ELF-1 (cell line): ENCODE measurements around the gene TRIM9.

ENCODE experiments used
- DNase-seq: peaks from one replicate; pipeline ENCODE4 v3.0.0-alpha.2; 2016; ENCODE audit warnings: low read depth, low spot score

Gene TRIM9

DNA sequence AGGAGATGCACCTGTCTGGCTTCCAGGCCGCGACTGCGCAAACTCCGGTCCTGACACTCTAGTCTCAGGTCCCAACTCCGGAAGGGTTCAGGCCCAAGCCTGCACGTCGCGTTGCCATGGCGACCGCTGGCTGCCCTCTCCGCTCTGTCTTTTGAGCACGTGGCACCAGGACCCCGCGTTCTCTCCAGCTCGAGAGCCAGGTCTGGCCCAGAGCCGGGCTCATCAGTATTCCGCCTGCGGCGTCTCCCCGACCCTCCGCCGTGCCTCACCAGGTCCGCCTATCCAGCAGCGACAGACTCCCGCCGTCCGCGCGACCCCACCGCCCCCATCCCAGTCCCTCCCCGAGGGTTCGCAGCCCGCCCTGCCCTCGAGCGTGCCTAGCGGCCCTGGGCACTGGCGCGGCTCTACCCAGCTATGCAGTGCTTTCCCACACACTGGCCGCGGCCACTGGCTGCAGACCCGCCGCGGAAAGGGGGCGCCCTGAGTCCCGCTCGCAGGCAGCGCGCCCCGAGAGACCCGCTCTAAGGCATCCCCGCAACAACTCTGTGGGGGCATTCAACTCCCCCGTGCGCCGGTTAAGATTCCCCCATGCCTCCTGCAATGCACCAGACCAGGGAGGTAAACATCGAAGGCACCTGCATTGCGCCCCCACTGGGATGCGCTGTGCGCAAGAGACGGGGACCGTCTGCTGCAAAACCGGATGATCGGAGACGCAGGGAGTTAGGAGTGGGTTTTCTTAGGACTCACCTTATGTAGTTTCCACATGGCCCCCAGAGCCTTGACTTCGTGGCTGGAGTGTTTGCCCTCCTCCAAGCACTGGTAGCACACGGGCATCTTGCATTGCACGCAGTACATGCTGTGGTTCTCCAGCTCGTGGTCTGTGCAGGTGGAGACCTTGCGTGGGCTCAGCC lies 1.3 kb downstream of the TRIM9 start:
- DNase-seq = peak; percentile 60

DNA sequence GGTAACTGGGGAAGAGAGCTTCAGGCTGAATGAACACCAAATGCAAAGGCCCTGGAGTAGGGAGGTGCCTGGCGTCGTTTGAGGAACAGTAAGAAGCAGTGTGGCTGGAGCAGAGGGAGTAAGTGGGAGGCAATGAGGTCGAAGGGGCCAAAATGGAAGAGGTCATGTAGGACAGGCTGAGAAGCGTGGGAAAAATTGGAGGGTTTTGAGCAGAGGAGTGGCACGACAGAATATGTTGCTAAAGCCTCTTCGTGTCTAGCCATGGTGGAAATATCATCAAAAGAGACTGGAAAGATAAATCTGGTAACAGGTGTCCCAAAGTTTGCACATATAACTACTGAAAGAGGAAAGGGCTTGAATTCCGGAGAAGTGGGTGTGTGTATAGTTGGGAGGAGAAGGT lies 1.9 kb downstream of the TRIM9 start:
- DNase-seq = no peak

DNA sequence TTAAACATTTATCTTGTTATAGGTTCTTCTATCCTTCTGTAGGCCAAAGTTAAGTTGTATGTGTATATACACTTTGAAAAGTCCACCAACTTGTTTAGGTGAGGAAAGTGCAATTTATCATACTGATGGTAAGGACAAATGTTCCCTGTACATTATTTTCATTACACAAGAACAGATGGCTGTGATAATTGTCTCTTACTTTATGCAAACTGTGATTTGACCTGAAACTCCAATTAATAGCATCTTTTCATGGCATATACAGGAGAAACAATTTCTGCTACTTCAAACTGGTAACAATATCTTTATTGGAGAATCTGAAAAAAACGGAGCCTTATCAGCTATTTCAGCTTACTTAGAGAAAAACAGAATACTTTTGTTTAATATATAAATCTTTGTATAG lies 5.6 kb downstream of the TRIM9 start:
- no peak for DNase-seq

DNA sequence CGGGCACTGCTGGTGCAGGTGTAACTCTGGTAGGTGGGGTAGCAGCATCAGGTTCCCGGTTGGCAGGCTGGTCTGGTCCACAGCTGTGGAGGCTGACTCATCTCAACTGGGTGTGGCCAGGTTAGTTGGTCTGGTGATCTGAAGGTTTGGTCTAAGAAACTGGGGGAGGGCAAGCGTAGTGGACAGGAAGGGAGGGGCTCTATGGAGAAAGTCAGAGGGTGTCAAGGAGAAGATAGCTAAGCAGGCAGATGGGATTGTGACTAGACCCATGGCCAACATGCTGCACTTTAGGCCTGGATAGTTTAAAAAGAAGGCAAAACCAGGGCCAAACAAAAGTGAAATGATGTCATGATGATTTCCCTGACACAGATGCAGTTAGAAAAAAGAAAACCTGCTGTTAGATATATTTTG lies 7.9 kb downstream of the TRIM9 start:
- no peak for DNase-seq

DNA sequence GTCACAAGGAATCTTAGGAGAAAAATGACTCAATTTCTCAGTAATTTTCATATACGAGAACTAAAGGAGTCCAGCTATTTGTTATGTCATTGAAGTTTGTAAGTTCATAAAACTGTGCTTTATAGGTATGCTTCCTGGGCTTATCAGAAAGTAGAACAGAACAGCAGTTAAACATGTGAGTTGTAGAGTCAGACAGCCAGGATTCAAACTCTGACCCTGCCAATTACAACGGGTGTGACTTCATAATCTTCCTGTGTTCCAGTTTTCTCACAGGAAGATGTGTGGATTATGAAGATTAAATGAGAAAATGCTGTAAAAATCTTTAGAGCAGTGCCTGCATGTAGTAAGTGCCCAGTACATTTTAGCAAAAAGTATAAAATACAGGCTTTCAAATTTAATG lies 8.9 kb downstream of the TRIM9 start:
- no peak for DNase-seq

DNA sequence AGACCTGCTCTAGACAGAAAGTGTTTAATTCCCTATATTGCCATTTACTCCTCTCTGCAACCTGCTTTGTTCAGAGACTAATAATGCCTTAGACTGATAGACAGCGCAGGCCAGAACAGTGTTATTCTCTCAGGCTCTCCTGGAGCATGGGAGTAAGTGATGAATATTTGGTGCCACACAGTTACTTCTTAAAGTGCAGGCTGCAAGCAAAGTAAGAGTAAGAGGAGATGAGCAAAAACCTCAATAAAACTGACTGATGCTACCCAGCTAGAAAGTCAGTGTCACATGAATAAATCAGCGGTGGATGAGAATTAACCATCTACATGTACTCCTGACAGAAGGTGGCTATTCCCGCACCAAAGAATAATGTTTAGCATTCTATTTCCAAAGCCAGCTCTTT lies 9.9 kb downstream of the TRIM9 start:
- DNase-seq = no peak

DNA sequence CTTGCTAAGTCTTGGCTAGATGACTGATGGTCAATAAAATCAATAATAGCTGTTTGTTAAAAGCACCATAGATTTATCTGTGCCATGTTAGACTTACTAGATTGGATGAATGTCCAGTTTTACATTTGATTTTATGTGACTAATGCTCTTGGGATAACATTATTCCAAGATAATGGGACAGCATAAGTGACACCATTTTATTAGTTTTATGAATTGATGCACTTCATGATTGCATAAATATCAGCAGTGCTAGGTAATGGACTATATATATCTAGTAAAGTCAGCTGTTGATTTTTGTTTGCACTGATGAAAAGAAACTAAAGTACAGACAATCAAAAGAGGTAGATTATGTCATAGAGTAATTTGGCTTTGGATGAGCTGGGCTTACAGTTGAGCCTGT lies 10.4 kb downstream of the TRIM9 start:
- no peak for DNase-seq

DNA sequence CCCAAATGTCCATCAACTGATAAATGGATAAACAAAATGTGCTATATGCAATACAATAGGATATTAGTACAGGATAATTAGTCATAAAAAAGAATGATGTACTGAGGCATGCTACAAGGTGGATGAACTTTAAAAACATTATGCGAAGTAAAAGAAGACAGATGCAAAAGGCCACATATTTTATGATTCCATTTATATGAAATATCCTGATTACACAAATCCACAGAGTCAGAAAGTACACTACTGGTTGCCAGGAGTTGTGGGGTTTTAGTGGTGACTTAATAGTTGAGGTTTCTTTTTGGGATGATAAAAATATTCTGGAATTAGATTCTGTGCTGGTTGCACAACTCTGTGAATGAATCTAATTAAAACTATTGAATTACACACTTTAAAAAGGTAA lies 12.6 kb downstream of the TRIM9 start:
- DNase-seq = no peak

DNA sequence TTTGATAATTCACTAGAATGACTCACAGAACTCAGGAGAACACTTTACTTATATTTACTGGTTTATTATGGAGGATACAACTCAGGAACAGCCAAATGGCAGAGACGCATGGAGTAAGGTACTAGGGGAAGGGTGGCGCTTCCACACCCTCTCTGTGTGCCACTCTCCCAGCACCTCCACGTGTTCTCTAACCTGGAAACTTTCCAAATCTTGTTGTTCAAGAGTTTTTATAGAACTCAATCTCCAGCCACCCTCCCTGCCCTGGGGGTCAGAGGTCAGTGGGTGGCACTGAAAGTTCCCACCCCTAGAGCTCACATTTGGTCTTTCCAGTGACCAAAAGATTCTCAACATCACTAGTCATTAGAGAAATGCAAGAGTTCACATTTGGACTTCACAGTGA lies 13.2 kb downstream of the TRIM9 start:
- DNase-seq = no peak

DNA sequence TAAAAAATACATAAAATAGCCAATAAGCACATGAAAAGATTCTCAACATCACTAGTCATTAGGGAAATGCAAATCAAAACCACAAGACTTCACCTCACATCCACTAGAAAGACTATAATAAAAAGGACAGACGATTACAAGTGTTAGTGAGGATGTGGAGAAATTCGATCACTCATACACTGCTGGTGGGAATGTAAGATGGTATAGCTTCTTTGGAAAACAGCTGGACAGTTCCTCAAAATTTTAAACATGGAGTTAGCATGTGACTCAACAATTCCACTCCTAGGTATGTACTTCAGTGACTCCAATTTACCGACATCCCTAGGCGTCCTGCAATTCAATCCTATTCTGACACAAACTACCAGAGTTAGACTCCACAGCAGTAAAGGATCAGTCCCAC lies 13.7 kb downstream of the TRIM9 start:
- DNase-seq = no peak

DNA sequence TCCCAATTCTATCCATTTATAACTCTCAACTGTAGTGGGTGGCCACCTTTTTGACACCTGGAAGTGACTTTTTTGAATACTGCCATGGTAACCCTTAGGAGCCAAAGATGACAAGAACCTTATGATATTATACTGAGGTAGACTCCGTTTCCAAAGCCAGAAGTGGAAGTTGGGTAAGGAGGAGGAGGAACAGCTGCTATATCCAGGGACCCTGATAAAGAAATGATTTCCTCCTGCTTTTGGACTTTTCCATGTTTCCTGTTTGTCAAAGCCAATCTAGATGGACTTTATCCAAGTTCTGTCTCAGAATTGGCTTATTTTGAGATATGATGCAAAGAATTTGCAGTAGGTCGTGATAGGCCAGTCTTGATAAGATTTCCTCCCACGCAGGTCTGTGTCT lies 14.3 kb downstream of the TRIM9 start:
- DNase-seq = no peak

DNA sequence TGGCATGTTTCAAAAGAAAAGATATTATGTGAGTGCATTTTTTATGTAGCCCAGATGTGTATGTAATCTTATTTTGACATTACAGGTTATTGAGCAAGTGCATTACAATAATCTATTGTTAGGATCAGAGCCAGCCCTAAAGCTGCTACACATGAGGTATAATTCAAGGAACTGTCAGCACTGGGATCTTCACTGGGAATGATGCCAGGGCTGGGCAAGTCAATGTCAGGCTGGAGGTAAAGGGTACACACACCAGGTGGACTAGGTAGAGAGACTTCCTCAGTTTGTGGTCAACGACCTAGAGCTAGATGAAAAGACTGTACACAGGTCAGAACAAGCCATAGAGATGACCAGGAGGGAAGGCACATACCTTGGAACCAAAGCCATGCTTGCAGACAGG lies 15.4 kb downstream of the TRIM9 start:
- no peak for DNase-seq

DNA sequence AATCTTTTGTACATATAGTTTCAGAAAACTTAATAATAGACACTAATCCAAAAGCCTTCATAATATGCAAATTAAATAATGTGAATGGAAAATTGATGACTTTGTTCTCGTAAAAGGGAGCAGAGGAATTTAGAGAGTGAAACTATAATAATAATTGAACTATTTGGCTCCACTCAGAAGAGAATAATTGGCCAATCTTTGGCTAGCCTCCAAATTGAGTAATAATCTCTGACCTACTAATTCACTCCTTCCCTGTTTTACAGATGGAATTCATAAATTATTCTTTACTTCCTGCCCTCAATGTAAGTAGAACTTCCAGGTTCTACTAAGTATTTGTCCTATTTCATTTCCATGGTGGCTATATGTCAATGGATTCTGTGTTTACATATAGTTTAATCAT lies 15.8 kb downstream of the TRIM9 start:
- no peak for DNase-seq

DNA sequence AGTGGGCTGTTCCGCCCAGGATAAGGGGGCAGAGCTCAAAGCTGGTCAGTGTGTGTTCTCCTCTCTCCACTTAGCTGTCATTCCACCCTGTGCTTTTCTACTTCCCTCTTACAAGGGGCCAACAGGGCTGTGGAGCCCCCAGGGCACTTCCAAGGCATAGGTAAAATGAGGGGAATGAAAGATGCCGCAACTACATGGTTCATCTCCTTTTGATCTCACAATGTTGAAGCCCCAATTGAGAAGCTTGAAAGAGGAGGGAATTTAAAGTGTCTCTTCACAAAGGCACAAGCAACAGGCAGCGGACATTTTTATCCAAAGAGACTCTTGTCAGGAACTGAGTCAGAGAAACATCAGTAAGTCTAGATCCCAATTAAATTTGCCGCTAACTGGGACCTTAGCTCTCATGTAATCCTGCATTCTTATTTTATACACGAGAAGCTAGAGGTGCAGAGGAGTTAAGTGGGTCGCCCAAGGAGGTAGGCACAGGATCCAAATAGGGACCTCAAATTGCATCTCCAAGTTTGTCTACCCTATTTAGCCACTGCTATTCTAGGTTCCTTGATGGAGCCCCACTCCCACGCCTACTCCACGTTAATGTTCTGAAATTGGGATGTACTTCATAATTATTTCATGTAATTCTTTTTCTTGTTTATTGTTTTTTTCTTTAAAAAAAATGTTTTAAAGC lies 20.1 kb downstream of the TRIM9 start:
- DNase-seq = no peak

DNA sequence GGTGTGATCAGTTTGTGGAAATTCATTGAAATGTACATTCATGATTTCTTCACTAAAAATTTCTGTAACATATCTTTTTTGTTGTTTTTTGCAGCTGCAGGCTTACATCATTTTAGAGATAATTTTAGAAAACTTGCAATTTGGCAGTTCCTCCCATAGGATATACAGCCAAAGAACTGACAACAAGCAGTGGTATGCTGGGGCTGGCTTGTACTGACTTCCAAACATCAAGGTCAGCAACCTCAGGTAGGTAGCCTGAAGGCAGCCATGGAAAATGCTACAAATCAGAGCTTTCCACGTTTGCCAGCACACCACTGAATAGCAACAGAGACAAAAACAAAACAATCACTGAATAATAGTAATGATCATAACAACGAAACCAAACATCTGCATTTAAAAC lies 21.2 kb downstream of the TRIM9 start:
- DNase-seq = no peak

DNA sequence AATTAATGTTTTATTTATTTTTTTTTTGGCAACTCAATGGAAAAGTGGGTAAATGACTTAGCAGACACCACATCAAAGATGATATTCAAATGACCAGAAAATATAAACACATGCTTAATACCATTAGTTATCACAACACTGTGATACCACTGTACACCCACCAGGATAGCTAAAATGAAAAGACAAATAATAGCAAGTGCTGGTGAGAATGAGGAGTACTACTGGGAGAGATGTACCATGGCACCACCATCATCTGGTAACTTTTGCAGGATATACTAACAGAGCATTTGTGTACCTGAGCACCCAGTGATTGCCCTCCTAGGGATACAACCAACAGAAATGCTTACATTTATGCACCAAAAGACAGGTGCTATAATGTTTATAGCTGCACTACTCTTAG lies 21.9 kb downstream of the TRIM9 start:
- no peak for DNase-seq

DNA sequence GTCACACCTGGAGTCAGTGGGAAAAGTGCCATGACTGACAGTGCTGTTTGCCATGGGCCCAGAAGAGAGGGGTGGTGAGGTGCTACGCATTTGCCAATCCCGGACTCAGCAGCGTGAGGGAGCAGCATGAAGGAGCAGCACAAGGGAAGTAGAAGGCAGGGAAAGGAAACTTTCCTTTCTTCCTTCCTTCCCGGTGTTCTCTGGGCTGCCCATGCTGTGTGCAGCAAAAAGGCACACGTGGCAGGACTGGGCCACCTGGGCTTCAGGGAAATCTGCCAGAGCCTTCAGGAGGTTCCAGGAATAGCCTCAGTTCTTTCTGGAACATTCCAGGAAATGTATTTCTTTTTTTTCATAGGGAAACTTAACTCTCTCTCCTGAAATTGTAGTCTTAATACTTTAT lies 23.0 kb downstream of the TRIM9 start:
- DNase-seq = no peak

DNA sequence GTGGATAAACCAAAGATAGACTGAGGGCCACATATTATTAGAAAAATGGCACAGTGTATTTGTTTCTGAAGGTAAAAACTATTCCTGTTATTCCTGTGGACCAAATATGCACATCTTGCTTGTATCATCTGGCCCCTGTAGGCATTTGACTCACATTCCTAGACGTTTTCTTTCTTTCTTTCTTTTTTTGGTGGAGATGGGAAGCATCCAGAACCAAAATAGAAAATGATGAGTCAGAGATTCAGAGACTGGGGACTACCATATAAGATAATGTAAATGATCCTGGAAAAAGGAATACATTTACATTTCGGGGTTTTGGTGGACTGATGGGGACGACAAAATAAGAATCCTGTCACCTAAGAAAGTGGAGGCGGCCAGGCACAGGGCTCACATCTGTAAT lies 24.2 kb downstream of the TRIM9 start:
- DNase-seq = no peak

DNA sequence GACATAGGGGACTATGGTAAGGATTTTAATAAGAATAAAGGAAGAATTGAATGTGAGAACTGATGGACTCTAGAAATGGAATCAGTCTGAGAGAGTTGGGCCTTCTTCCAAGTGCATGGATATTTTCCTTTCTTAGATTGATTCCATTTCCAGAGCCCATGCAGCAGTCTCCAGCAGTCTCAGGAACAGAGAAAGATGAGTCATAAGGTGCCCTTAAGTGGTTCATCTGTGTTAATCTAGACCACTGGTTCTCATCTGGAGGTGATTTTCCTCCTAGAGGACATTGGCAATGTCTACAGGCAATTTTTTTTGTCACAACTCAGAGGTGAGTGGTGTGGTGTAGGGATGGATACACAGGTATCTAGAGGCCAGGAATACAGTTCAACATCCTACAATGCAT lies 25.9 kb downstream of the TRIM9 start:
- no peak for DNase-seq

DNA sequence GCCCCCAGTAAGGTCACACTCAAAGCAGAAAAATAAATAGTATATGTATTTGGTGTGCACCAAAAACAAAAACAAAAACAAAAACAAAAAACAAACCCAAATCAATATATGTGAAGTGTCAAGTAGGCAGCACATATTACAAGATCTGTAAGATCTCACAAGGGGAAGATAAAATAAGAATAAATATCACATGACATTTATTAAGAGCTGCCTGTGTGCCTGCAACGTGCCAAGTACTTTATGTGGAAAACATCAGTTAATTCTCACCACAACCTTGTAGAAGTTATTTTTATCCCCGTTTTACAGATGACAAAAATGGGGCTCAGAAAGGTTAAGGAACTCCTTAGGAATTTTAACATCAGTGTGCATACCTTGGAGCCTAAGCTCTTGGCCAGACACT lies 26.6 kb downstream of the TRIM9 start:
- no peak for DNase-seq

DNA sequence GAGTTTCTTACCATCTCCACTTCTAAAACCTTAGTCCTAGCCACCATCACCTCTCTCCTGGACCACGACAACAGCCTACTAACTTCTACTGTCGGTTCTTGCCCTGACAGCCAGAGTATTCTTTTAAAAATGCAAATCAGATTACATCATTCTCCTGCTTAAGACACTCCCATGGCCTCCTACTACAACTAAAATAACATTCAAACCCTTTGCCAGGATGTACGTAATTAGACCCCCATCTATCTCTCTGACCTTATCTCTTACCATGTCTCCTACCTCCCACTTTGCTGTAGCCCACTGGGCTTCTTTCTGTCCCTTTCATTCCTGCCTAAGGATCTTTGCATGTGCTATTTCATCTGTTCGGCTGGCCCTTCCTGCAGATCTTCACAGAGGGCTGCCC lies 27.6 kb downstream of the TRIM9 start:
- DNase-seq = no peak

DNA sequence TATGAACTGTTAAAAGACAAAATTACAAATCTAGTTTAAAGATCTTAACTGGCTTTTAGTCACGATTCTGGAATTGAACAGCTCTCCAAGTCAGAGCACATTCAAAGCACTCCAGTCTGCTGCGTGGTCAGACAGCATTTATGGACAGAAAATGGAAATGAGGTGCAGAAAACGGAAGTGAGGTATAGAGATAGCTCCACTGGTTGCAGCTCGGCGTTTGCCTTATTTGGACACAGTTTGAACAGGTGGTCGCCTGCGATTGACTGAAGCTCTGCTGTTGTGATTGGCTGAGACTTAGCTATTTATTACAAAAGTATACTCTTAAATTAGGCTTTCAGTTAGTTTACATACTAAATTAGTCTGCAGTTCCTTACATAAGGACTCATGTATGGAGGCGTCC lies 28.3 kb downstream of the TRIM9 start:
- no peak for DNase-seq

DNA sequence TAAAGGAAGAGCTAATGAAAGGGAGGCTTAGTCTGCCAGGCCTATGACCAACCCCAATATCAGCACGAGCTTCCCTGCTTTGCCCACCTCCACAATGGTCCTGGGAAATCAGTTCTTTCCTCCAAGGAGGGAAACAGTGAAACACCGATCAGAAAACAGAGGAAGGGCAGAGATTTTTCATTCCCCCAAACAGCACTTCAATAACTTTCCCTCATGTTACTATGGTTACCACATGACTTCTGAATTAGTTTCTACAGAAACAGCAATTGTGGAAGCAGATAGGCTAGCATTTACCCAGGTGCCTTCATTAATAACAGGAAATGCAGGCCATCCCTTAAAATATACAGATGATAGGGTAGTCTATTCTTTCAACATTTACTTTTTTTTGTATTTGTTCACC lies 35.9 kb downstream of the TRIM9 start:
- DNase-seq = no peak
